GM21825 (cell line): ENCODE data around the gene COL18A1.
A peak's percentile ranks its signal among the peaks of the same experiment; 100 is the strongest.
"Not testable (repeated sequence)": the region's sequence is repeated elsewhere in the genome, so short reads cannot be mapped to it uniquely, and the experiment has no call there.

ENCODE experiments used
- ATAC-seq: cut with Tn5 transposase; IDR thresholded peaks from one replicate; pipeline ENCODE4 v1.9.1; 2021; ENCODE audit warnings: mild to moderate bottlenecking, moderate library complexity; ENCODE audit not compliant: unreplicated experiment

Gene COL18A1

DNA sequence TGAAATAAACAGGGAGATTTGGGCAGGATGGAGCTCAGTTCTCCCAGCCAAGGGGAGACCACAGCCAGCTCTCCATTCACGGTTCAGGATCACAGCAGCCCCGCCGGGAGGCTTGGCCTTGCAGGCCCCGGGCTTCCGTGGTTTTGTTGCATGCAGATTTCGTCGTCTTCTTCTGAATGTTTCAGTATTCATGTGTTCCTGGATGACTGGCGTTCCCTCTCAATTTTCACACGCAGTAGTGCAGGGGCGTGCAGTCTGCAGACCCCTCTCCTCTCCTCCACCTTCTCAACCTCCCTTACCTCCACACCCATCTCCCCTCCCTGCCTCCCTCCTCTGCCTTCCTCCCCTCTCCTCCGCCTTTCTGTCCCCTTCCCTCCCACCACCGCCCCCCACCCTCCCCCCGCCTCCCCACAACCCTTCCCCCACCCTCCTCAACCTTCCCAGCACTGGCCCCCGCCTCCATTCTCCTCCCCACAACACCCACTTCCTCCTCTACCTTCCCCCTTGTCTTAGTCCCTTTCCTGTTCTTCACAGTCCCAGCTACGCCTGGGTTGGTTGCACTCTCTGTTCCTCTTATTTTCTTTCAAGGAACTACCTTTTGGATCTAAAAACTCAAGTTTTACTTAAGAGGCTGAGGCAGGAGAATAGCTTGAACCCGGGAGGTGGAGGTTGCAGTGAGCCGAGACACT, 145.7 kb downstream of the COL18A1 start:
- ATAC-seq, result peak; percentile 52

DNA sequence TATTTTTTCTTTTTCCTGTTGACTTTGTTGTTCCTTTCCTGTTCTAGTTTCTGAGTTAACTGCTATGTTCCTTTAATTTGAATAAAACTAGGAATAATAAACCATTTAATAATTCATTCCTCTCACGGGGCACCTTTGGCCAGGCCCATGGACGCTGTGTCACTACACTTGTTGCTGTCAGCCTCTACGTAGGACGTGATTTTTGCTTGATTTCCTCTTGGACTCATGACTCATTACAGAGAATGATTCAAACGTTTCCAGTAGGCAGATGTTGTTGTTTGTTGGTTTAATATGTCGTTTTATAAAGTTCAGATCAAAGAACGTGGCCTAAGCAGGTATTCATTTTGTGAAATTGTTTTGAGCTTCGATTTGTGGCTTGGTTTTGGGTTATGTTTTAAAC, 146.4 kb downstream of the COL18A1 start:
- no peak for ATAC-seq

DNA sequence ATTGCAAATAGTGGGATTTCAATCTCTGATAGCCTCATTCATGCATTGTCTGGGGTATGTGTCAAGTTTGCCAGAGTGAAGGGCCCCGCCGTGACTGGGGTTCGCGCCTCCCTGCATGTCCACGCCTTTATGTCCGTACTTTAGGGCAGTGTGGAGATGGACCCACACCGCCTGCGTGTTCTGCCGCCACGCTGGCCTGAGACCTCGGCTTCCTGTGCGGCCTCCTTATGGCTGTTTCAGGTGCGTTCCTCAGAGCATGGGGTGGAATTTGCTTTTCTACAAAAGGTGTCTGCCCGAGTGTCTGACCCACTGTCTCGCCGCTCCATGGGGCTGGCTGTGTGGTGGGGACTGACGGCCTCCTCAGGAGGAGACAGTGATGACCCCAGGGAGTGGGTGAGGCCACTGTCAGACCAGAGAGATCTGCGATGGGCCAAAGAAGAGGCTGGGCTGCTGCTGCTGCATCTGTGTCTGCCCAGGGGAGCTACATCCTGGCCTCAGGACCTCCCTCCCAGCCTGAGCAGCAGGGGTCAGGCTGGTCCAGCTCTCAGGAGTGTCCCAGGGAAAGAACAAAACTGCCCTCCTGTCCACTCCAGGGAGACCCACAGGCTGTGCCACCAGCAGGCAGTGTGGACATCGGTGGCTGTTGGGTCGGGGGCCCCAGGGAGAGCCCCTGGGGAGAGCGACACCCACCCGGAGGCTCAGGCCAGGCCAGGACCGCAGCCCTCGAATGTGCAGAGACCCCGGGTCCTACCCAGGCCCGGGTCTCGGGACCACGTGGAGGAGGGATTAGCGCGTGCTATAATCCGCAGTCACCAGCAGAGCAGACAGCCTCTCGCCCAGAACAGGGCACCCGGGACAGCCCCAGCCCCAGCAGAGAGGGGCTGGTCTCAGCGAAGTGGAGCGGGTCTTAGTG, 147.1 kb downstream of the COL18A1 start:
- no peak for ATAC-seq

DNA sequence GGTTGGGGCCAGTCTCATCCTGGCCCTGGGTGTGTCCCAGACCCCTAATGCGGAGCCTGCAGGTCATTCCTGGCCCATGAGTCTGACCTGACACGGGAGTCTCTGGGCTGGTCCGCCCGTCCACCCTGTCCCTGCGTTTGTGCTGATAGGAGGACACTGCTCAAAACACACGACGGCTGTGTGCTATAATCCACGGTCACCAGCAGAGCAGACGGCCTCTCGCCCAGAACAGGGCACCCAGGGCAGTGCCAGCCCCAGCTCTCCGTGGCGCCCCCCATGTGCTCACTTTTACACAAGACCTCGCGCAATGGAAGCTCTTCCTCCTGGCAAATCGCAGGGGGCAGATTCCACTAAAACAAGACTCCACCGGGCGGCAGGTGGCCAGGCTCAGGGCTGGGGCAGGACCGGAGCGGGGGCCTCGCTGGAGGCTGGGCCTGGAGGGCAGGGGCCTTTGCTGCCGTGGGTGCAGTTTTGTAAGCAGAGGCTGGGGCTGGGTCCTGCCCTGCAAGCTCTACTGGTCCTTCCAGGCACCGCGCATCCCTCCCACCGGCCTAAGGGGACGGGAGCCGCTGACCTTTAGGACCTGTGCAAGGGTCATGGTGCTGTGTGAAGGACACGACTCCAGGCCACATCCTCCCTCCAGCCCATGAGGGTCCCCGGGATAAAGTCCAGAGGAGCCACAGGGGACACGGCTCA, 147.9 kb downstream of the COL18A1 start:
- no peak for ATAC-seq

DNA sequence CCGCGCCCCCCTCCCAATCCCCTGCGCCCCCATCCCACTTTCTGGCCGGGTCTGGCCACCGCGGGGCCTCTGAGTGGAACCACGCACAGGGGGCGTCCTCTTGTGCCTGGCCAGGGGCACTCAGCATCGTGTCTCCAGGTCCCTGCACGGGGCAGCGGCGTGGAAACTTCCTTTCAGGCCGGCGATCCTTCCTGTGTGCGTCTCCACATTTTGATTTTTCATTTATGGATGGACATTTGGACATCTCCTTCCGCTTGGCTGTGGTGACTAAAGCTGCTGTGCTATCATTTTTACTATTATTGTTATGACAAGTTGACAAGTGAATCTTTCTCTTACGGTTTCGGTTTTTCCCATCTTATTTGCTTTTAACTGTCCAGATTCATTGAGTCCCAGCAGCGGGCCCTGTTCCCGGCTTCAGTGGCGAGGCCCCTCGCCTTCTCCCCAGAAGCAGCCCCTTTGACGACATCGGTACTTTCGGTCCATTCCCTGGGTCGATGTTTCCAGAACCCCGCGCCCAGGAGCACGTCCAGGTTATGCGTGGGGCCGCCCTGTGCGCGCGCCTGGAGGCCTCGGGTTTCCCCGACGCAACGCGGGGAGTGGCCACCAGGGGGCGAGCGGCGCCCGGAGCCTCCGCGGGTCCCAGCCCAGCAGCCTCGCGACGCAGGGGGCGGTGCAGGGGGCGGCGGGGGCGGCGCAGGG, 149.7 kb downstream of the COL18A1 start:
- ATAC-seq, result no peak

DNA sequence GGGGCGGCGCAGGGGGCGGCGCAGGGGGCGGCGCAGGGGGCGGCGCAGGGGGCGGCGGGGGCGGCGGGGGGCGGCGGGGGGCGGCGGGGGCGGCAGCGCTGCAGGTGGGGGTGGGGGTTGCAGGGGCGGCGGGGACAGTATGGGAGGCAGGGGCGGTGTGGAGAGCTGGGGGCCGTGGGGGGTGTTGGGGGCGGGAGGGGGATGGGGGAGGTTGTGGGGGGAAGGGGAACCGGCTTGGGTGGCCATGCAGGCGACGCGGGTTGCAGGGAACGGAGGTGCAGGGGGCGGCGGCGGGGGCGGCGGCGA, 150.2 kb downstream of the COL18A1 start:
- no peak for ATAC-seq

DNA sequence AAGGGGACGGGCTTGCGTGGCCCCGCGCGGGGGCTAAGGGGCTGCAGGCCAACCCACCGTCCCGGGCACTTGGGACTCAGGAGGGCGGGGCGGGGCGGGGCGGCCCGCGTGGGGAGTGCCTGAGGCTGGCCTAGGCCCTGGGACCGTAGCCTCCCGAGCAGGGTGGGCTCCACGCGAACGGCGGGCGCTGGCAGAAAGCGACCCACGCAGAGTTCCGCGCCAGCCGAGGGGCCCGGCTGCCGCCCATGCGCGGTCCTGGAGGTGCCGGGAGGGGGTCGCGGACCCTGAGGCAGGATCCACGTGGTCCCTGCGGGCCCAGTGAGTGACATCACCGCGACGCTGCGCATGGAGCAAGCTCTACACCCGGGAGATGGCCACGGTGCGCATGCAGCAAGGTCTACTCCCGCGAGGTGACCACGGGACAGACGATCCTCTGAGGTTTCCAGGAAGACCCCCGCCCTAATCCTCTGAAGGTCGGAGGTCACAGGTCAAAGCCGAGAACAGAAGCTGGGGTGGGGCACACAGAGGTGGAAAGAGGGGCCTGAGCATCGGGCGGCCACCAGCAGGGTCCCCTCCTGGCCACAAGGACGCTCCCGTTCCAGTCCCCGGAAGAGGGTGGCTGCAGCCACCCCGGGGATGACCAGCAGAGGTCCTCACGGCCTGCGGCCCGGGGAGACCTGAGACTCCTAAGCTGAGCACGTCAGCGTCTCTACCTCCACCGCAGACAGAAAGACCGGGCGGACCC, 150.8 kb downstream of the COL18A1 start:
- no peak for ATAC-seq

DNA sequence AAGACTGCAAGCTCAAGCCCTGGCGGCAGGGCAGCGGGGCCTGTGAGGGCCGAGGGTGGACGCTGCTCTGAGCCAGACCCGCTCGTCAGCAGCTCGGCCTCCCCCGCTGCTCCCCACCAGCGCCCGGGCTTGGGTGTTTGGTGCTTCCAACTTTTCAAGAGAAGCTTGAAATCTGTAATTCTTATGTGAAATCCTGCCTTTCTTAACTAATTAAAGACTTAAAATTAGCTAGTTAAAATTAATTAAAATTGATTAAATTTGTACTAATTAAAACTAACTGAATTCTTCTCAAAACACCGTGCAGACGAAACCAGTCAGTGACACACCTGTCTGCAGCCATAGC, 151.3 kb downstream of the COL18A1 start:
- no peak for ATAC-seq

DNA sequence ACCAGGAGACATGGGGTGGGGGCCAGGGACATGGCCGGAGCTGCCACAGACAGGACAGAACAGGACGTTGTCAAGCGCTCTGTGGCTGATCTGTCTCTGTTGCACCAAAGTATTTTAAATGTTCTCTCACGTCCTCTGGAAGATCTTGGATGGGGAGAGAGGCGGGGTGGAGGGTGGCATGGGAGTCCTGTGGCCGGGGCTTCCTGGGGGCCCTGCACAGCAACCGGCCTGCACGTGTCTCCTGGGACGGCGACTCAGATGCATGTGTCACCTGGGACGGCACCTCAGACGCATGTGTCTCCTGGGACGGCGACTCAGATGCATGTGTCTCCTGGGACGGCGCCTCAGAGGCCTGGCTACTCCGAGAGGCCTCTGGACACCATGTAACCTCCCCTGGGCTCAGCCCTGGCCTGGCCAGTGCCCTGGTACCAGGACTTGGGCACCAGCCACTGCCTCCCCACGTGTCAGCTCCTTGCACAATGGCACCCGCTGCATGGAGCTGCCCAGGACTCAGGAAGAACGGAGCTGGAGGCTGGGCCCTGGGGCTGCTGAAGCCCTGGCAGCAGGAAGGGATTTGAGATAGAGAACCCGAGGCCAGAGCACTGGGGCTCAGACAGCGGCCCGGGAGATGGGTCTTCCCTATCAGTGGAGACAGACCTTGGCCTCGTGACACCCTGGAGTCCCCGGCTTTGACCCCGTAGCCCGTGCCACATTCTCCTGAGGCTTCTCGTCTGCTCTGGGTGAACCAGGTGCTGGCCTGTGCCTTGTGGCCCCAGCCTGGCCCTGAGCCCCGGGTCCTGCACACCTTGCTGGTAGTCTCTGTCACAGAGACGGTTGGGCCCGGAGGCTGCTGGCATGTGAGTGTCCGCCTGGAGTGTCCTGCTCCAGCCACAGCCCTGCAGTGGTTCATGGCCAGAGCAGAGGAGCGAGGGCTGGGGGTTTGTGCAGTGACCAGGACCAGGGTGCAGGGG, 152.0 kb downstream of the COL18A1 start:
- no peak for ATAC-seq

DNA sequence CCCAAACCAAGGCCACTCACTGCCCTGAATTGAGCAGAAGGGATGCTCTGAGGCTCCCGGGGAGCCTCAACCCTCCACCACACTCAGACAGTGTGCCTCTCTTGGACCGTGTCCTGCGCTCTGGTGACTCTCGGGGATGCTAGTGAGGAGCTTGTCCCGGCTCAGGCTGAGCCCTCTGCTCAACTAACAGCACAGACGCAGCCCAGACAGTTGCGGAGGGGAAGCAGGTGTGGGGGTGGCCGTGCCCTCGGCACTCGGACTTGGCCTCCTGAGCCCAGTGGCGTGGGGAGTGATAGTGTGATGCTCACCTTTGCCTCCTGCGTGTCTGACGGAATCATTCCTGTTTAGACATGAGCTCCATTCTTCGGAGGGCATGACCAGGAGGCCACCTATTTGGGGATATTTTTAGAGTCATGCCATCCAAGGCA, 152.7 kb downstream of the COL18A1 start:
- no peak for ATAC-seq

DNA sequence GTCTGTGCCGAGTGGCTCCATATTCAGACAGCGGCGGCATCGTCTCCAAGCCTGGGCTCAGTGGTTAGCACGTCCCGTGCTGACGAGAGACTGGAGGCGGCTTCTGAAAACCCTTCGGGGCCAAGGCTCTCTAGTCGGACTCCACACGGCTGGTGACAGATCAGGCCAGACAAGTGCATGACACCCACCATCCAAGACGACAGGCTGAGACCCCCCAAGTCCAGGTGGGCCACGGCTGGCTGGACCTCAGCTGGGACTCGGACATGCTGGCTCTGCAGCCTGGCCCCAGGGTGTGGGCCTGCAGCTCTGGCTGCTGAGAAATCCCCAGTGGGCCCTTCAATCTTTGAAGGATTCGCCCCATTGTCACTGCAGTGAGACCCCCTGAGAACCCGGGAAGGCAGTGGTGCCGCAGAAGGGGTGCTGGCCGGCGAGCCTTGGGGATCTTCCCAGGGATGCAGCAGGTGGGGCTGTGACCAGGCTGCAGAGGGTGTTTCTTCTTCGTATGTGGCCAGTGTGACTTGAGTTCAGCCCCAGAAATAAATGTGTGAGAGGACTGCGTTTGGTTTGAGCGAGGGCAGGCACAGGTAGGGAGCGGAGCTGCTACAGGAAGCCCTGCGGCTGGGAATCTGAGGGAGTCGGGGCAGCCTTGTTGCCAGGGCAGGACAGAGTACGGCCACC, 153.2 kb downstream of the COL18A1 start:
- no peak for ATAC-seq

DNA sequence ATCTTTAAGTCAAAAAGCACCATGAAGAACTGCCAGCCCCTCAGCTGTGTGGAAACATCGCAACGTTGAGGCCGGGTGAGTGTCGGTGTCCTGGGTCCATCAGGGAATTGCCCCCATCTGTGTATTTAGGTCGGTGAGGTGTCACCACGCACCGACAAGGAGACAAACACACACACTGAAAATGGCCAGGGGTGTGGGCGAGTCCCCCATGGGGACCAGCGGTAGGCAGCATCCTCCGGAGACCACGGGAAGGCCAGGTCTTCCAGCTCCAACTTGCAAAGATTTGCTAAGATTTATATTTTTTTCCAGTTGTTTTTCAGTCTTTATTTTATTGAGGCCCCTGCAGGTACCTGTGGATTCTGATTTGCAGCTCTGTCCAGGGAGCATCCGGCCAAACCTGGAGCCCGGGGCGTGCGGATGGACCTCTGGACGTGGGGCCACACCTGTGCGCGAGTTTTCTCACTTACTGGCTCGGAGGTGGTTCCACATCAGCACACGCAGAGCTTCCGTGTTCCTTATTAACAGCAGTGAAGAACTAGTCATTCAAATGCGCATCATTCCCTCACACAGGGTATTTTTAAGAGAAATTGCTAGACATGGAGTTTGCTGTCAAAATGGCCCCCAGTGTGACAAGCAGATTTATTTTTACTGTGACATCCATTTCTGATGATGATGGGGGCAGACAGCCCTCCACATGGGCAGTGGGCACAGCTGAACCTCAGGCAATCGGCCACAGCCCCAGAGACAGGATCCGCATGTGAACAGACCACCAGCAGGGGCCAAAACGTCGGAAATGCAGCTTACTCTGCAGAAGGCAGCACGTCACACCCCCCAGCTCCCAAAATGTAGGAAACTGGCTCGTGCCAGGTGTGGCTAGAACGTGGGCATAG, 154.5 kb downstream of the COL18A1 start:
- no peak for ATAC-seq

DNA sequence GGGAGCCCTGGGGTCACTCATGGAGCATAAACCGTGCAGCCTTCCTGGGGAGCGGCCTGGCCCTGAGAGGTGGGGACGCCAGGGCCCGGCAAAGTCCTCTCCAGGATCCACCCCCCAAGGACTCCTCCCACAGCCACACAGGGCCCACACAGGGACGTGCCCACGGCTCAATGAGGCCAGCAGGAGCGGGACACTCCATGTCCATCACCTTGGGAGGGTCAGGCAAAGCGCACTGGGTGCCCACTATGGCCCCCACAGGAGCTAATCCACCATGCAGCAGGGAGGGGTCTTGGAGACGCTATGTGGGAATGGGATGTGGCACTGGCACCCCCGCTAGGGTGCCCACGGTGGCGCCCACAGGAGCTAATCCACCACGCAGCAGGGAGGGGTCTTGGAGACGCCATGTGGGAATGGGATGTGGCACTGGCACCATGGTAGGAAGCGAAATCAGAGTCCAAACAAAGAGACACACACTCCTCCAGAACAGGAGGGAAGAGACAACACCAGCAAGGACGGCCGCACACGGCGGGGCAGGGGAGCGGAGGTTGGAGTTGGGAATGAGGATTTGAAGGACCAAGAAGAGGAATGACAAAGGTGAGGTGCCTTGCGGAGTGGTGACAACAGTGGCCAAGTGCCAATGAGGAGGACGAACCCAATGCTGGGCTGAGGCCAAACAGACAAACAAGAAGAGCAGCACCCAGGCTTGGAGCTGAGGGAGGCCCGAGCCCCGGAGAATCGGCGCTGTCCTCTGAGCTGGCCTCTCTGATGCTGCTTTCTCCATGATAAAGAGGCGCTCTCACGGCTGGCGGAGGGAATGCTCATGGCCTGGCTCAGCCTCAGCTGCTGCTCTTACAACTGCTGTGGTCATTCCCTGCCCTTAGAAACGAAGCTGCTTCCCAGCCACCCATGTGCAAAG, 155.4 kb downstream of the COL18A1 start:
- ATAC-seq, result no peak

DNA sequence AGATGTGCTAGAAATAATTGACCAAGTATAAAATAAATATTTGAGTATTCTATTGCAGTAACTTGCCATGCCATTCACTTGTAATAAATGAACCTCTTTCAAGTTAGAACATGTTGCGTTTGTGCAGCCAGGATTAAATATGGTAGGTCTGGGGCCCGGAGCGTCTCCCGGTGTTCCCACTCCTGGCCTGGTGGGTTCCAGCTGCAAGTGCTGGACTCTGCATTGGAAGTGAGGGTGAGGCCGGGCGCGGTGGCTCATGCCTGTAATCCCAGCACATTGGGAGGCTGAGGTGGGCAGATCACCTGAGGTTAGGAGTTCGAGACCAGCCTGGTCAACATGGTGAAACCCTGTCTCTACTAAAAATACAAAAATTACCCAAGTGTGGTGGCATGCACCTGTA, 156.3 kb downstream of the COL18A1 start:
- ATAC-seq, result not testable (repeated sequence)

DNA sequence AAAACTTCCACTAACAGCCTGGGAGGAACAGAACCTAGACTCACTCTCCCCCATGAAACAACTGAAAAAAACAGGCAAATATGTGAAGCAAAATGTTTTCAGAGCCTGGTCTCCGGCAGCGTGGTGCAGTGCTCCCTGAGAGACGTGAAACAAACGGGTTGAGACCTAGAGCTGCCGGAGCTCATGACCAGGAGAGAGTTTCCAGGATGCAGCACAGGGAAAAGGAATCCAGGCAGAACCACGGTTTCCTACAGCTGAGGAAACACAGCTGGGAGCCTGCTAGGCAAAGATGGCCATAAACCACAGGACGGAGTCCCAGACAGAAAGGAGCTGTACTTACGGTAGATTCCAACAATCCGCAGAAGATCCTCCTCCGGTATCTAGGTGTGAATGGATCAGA, 157.4 kb downstream of the COL18A1 start:
- no peak for ATAC-seq

DNA sequence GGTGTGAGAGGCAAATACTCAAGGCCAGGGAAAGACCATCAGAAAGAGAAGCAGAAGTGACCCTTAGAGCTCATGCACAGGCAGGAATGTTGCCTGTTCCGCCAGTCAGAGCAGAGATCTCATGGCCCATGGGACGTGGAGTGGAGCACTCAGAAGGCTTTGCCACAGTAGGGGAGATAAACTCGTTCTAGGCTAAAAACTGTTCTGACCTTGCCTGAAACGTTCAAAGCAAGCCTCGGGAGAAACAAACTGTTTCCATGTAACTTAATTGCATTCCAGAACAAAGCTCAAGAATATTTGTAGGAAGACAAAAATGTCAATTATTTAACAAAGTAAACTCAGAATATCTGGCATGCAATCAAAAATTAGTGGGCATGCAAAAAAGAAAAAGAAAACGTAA, 158.0 kb downstream of the COL18A1 start:
- ATAC-seq, result no peak
